ENCODE data around the gene TMOD1. TPM values are rescaled to one million over a fixed set of nuclear protein-coding genes. Genes with fewer than 3 reads are reported as not detected.

The TMOD1 gene
- polyA plus RNA-seq, 1 of the 3 experiments (the other 2 are of a cell fraction): 0.54 TPM

DNA sequence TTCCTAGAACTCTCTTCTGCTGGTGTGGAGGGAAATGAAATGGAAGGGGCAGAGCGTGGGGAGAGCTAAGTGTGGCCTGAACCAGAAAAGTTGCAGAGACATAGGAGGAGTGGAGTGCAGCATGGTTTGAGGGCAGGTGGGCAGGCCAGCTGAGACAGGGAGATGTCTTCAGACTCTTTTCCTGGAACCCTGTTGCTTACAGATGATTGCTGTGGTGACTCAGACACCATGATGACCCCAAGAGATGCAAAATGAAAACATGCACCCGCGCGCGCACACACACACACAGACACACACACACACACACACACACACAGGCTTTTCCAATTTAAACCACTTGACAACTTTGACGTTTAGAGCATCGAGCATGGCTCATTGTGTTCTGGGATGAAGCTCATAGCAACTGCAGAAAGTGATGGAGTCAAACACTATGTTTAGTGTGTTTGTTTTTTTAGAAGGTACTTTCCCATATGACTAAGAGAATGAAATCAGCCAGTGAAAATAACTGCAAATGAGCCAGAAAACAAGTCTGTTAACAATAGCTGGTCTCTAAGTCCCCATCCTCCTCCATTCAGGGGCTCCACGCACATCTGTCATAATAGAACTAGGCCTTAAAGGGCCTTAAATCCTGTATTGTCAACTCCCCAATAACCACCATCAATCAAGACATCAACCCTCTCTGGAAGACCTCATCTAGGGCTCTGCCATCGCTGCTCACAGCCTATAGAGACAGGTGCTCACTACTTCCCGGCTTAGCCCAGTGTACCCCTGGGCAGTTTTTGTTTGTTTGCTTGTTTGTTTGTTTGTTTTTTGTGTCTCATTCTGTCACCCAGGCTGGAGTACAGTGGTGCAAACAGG lies 9.6 kb downstream of the TMOD1 start:
- H2AFZ ChIP-seq (ENCODE audit: low read depth): no peak overlapping the region
- no peak overlapping the region for H3K4me3 ChIP-seq (ENCODE audit: low read depth in 2 of 2, low read length in 1 of 2)
- no peak for DNase-seq
- H3K36me3 ChIP-seq (replicated peaks in 1 of 2; ENCODE audit: control insufficient read depth in 1 of 2, insufficient read depth in 2 of 2, low read length in 1 of 2): no peaks in the 10 kb centered on the region
- no peak overlapping the region for H3K9ac ChIP-seq
- no peak overlapping the region for H3K27ac ChIP-seq (ENCODE audit: low read depth in 2 of 2, low read length in 1 of 2)
- peaks cover 1% of the 10 kb centered on the region; the same call in 1 of the 2 replicates for H3K27me3 ChIP-seq (ENCODE audit: insufficient read depth)
- ChIA-PET POLR2A (interaction anchor here (0.6 to 1.1 kb wide), 3 partner anchors 11 to 56 kb away, joined by 3 to 5 read pairs (median 3); no protein-coding TSS in a partner anchor), CTCF (interaction anchor here (0.7 to 2.1 kb wide), 7 partner anchors 9 to 105 kb away, joined by 3 to 9 read pairs (median 3); partner anchors contain the start of gene TMOD1)
- H3K9me2 ChIP-seq: no peaks in the 10 kb centered on the region
- H3F3A ChIP-seq (replicated peaks; ENCODE audit: insufficient read depth): no peaks in the 10 kb centered on the region
- H3K4me2 ChIP-seq: no peak overlapping the region
- TF ChIP-seq TCF12 (IDR thresholded peaks at IDR 0.05) (no peak), RXRA (IDR thresholded peaks at IDR 0.05; ENCODE audit: borderline replicate concordance, low read depth) (no peak), POLR2AphosphoS5 (IDR thresholded peaks at IDR 0.05; ENCODE audit: low read depth, low read length) (no peak), TEAD4 (IDR thresholded peaks at IDR 0.05; ENCODE audit: borderline replicate concordance, insufficient read depth) (no peak), FOXJ3 (CRISPR knock-in tag; IDR thresholded peaks at IDR 0.05) (no peak), MXI1 (IDR thresholded peaks at IDR 0.05; ENCODE audit: low read depth, low read length) (no peak), EZH2phosphoT487 (IDR thresholded peaks at IDR 0.05; ENCODE audit: borderline replicate concordance, low read depth) (no peak), NFIC (IDR thresholded peaks at IDR 0.05; ENCODE audit: borderline replicate concordance) (no peak), CHD2 (IDR thresholded peaks at IDR 0.05; ENCODE audit: low read length, partially characterized antibody) (no peak), MEF2A (IDR thresholded peaks at IDR 0.05; ENCODE audit: borderline replicate concordance, low read depth) (no peak), YY1 (IDR thresholded peaks at IDR 0.05; ENCODE audit: low read depth) (no peak), NRF1 (IDR thresholded peaks at IDR 0.05; ENCODE audit: low read depth, low read length) (no peak)
- TF ChIP-seq, protein P1, sequence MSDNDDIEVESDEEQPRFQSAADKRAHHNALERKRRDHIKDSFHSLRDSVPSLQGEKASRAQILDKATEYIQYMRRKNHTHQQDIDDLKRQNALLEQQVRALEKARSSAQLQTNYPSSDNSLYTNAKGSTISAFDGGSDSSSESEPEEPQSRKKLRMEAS (IDR thresholded peaks at IDR 0.05; ENCODE audit: low read depth): no peak
- TF ChIP-seq, protein P2, sequence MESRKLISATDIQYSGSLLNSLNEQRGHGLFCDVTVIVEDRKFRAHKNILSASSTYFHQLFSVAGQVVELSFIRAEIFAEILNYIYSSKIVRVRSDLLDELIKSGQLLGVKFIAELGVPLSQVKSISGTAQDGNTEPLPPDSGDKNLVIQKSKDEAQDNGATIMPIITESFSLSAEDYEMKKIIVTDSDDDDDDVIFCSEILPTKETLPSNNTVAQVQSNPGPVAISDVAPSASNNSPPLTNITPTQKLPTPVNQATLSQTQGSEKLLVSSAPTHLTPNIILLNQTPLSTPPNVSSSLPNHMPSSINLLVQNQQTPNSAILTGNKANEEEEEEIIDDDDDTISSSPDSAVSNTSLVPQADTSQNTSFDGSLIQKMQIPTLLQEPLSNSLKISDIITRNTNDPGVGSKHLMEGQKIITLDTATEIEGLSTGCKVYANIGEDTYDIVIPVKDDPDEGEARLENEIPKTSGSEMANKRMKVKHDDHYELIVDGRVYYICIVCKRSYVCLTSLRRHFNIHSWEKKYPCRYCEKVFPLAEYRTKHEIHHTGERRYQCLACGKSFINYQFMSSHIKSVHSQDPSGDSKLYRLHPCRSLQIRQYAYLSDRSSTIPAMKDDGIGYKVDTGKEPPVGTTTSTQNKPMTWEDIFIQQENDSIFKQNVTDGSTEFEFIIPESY (IDR thresholded peaks at IDR 0.05; ENCODE audit: borderline replicate concordance, low read depth): no peak
- TF ChIP-seq, protein P3, sequence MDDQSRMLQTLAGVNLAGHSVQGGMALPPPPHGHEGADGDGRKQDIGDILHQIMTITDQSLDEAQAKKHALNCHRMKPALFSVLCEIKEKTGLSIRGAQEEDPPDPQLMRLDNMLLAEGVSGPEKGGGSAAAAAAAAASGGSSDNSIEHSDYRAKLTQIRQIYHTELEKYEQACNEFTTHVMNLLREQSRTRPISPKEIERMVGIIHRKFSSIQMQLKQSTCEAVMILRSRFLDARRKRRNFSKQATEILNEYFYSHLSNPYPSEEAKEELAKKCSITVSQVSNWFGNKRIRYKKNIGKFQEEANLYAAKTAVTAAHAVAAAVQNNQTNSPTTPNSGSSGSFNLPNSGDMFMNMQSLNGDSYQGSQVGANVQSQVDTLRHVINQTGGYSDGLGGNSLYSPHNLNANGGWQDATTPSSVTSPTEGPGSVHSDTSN (IDR thresholded peaks at IDR 0.05): no peak
- TF ChIP-seq, protein P4, sequence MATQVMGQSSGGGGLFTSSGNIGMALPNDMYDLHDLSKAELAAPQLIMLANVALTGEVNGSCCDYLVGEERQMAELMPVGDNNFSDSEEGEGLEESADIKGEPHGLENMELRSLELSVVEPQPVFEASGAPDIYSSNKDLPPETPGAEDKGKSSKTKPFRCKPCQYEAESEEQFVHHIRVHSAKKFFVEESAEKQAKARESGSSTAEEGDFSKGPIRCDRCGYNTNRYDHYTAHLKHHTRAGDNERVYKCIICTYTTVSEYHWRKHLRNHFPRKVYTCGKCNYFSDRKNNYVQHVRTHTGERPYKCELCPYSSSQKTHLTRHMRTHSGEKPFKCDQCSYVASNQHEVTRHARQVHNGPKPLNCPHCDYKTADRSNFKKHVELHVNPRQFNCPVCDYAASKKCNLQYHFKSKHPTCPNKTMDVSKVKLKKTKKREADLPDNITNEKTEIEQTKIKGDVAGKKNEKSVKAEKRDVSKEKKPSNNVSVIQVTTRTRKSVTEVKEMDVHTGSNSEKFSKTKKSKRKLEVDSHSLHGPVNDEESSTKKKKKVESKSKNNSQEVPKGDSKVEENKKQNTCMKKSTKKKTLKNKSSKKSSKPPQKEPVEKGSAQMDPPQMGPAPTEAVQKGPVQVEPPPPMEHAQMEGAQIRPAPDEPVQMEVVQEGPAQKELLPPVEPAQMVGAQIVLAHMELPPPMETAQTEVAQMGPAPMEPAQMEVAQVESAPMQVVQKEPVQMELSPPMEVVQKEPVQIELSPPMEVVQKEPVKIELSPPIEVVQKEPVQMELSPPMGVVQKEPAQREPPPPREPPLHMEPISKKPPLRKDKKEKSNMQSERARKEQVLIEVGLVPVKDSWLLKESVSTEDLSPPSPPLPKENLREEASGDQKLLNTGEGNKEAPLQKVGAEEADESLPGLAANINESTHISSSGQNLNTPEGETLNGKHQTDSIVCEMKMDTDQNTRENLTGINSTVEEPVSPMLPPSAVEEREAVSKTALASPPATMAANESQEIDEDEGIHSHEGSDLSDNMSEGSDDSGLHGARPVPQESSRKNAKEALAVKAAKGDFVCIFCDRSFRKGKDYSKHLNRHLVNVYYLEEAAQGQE (IDR thresholded peaks at IDR 0.05; ENCODE audit: low read depth, low read length): no peak
- no peaks in the 10 kb centered on the region for H3K79me2 ChIP-seq (ENCODE audit: insufficient read depth)
- H4K20me1 ChIP-seq (ENCODE audit: insufficient read depth): no peaks in the 10 kb centered on the region
- 58% methylated on average over 7 of the region's 10 CpGs for WGBS (ENCODE audit: low lambda C conversion rate)
- peaks cover 0 to 37% of the 10 kb centered on the region in 2 experiments; a peak in 3 of 4 replicates for H3K4me1 ChIP-seq (ENCODE audit: control insufficient read depth in 1 of 2, insufficient read depth in 2 of 2, low read depth in 1 of 2, low read length in 1 of 2)
- no peaks in the 10 kb centered on the region for H3K9me3 ChIP-seq
